ENCODE results near the gene LSM7.

- no peak for TF ChIP-seq POLR2A (IDR thresholded peaks at IDR 0.05)
- TF ChIP-seq CTCF (IDR thresholded peaks at IDR 0.05), result no peak
These were observed 46.1 kb downstream of the LSM7 start, which contains the start of gene PEAK3 for GRCh38 chr19:2282062-2282861.
